Measurements from ENCODE around the gene CDC42BPA.

CDC42BPA gene

GRCh38 chr1:227330279-227331076 lies 12.2 kb upstream of the CDC42BPA start:
- FAIRE-seq (no peak), DNase-seq (ENCODE audit: insufficient read length) (no peak)
- TF ChIP-seq POLR2AphosphoS5 (IDR thresholded peaks at IDR 0.05; ENCODE audit: low read depth, low read length) (no peak), POLR2A (IDR thresholded peaks at IDR 0.05; ENCODE audit: low read depth, low read length) (no peak), TAF1 (IDR thresholded peaks at IDR 0.05; ENCODE audit: borderline replicate concordance, low read depth, low read length) (no peak)

GRCh38 chr1:227328405-227329019 lies 10.2 kb upstream of the CDC42BPA start:
- no peak for DNase-seq (ENCODE audit: insufficient read length)
- TF ChIP-seq POLR2A (IDR thresholded peaks at IDR 0.05; ENCODE audit: low read depth, low read length): no peak
- no peak for TF ChIP-seq TAF1 (IDR thresholded peaks at IDR 0.05; ENCODE audit: borderline replicate concordance, low read depth, low read length)
- no peak for TF ChIP-seq POLR2AphosphoS5 (IDR thresholded peaks at IDR 0.05; ENCODE audit: low read depth, low read length)
- FAIRE-seq: no peak

GRCh38 chr1:227325156-227325555 lies 6.9 kb upstream of the CDC42BPA start:
- TF ChIP-seq POLR2AphosphoS5 (IDR thresholded peaks at IDR 0.05; ENCODE audit: low read depth, low read length): no peak
- DNase-seq (ENCODE audit: insufficient read length) (no peak), FAIRE-seq (no peak)

- TF ChIP-seq POLR2A (IDR thresholded peaks at IDR 0.05; ENCODE audit: low read depth, low read length) (no peak), POLR2AphosphoS5 (IDR thresholded peaks at IDR 0.05; ENCODE audit: low read depth, low read length) (no peak), TAF1 (IDR thresholded peaks at IDR 0.05; ENCODE audit: borderline replicate concordance, low read depth, low read length) (no peak)
- no peak for FAIRE-seq
- DNase-seq (ENCODE audit: insufficient read length): no peak
These were observed 5.6 kb upstream of the CDC42BPA start for GRCh38 chr1:227323967-227324268.

GRCh38 chr1:227323171-227323966 lies 5.1 kb upstream of the CDC42BPA start:
- TF ChIP-seq POLR2A (IDR thresholded peaks at IDR 0.05; ENCODE audit: low read depth, low read length) (no peak), TAF1 (IDR thresholded peaks at IDR 0.05; ENCODE audit: borderline replicate concordance, low read depth, low read length) (no peak), POLR2AphosphoS5 (IDR thresholded peaks at IDR 0.05; ENCODE audit: low read depth, low read length) (no peak)
- FAIRE-seq (no peak), DNase-seq (ENCODE audit: insufficient read length) (no peak)

GRCh38 chr1:227322376-227322775 lies 4.1 kb upstream of the CDC42BPA start:
- DNase-seq (ENCODE audit: insufficient read length): no peak
- FAIRE-seq: no peak
- TF ChIP-seq POLR2AphosphoS5 (IDR thresholded peaks at IDR 0.05; ENCODE audit: low read depth, low read length): no peak
- TF ChIP-seq TAF1 (IDR thresholded peaks at IDR 0.05; ENCODE audit: borderline replicate concordance, low read depth, low read length): no peak
- no peak for TF ChIP-seq POLR2A (IDR thresholded peaks at IDR 0.05; ENCODE audit: low read depth, low read length)

GRCh38 chr1:227321035-227321434 lies 2.7 kb upstream of the CDC42BPA start:
- DNase-seq (ENCODE audit: insufficient read length) (no peak), FAIRE-seq (no peak)

GRCh38 chr1:227320476-227320875 lies 2.2 kb upstream of the CDC42BPA start:
- no peak for FAIRE-seq
- DNase-seq (ENCODE audit: insufficient read length): no peak
- TF ChIP-seq POLR2AphosphoS5 (IDR thresholded peaks at IDR 0.05; ENCODE audit: low read depth, low read length) (no peak), TAF1 (IDR thresholded peaks at IDR 0.05; ENCODE audit: borderline replicate concordance, low read depth, low read length) (no peak), POLR2A (IDR thresholded peaks at IDR 0.05; ENCODE audit: low read depth, low read length) (no peak)

More at GRCh38 chr1:227321035-227321434, 2.7 kb upstream of the CDC42BPA start:
- TF ChIP-seq POLR2AphosphoS5 (IDR thresholded peaks at IDR 0.05; ENCODE audit: low read depth, low read length) (no peak), TAF1 (IDR thresholded peaks at IDR 0.05; ENCODE audit: borderline replicate concordance, low read depth, low read length) (no peak), POLR2A (IDR thresholded peaks at IDR 0.05; ENCODE audit: low read depth, low read length) (no peak)

GRCh38 chr1:227318853-227319607 lies 738 bp upstream of the CDC42BPA start:
- FAIRE-seq (no peak), DNase-seq (ENCODE audit: insufficient read length) (no peak)
- TF ChIP-seq TAF1 (IDR thresholded peaks at IDR 0.05; ENCODE audit: borderline replicate concordance, low read depth, low read length): no peak

- FAIRE-seq: no peak
- DNase-seq (ENCODE audit: insufficient read length): no peak
- TF ChIP-seq POLR2AphosphoS5 (IDR thresholded peaks at IDR 0.05; ENCODE audit: low read depth, low read length) (no peak), POLR2A (IDR thresholded peaks at IDR 0.05; ENCODE audit: low read depth, low read length) (no peak), TAF1 (IDR thresholded peaks at IDR 0.05; ENCODE audit: borderline replicate concordance, low read depth, low read length) (no peak)
These were observed 723 bp downstream of the CDC42BPA start for GRCh38 chr1:227317523-227318015.

- TF ChIP-seq POLR2A (IDR thresholded peaks at IDR 0.05; ENCODE audit: low read depth, low read length): no peak
- TF ChIP-seq POLR2AphosphoS5 (IDR thresholded peaks at IDR 0.05; ENCODE audit: low read depth, low read length): no peak
- no peak for TF ChIP-seq TAF1 (IDR thresholded peaks at IDR 0.05; ENCODE audit: borderline replicate concordance, low read depth, low read length)
- DNase-seq (ENCODE audit: insufficient read length) (no peak), FAIRE-seq (no peak)
These were observed 1.3 kb downstream of the CDC42BPA start for GRCh38 chr1:227317011-227317451.

All from GM12892 (cell line).